Measurements from ENCODE around the gene KRT33B.

DNA sequence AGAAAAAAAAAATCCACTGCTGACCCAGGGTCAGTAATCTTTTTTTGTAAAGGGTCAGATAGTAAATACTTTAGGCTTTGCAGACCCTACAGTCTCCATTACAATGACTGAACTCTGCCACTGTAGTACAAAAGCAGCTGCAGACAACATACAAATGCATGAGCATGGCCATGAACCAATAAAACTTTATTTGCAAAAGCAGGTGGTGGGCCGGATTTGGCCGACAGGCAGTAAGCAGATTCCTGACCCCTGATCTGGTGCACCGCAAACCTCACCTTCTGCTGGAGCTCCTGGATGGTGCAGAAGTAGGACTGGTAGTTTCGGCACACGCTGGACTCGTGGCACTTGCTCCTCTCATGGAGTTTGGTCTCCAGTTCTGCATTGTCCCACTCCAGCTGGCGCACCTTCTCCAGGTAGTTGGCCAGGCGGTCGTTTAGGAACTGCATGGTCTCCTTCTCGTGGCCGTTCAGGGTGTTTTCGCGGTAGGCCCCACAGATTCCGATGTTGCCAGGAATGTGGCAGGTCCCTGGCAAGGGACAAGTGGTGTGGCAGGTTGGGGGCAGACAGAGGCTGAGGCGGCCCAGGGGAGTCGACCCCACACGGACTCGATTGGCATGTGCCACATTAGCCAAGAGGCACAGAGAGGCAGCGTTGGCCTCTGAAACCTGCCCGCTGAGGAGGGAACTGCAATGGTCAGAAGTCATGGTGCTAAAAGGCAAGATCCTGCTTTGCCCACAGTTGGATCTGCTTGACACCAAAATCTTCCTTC lies 41.6 kb upstream of the KRT33B start:
- TF ChIP-seq GATA2 (IDR thresholded peaks at IDR 0.05; ENCODE audit: low read depth, low read length) (no peak), GATA3 (IDR thresholded peaks at IDR 0.05; ENCODE audit: low read depth, low read length) (no peak)

All from SH-SY5Y (cell line).